Endothelial cell of umbilical vein (primary cell): ENCODE results near the gene MATK. TPM values are rescaled to one million over a fixed set of nuclear protein-coding genes. Genes with fewer than 3 reads are reported as not detected.

Source experiments
- BruUV-seq: library from RNA; stranded (reverse); fragments of 400-500 nt; replicated peaks from 2 replicates; lab custom pipeline; 2021; lab: Mats Ljungman, UMichigan
- CTCF ChIA-PET: fragments of 300-600, 350-600 bp; sonication (Branson Sonifier 250); formaldehyde crosslinking; loops from one replicate; lab custom pipeline; 2021; ENCODE audit warnings: antibody characterized with exemption, inconsistent platforms; lab: Charles Lee
- POLR2A ChIA-PET: fragments of 300-600, 350-600 bp; sonication (Branson Sonifier 250); formaldehyde crosslinking; loops from one replicate; lab custom pipeline; 2021; ENCODE audit warnings: antibody characterized with exemption, inconsistent platforms; lab: Charles Lee
- DNase-seq: peaks from one replicate; pipeline ENCODE4 v3.0.0-alpha.2; 2011; ENCODE audit warnings: low read depth, low spot score
- FAIRE-seq: peaks from 2 replicates; lab custom pipeline; 2011; peaks lifted over from hg19 to GRCh38; lab: Jason Lieb, UNC
- H2AFZ ChIP-seq: 2 replicates; pipeline ENCODE4 v1.6.0; 2012; ENCODE audit warnings: low read depth, low read length, control low read depth, inconsistent platforms
- H3K27ac ChIP-seq: 2 replicates; pipeline ENCODE4 v1.5.1; 2011; ENCODE audit warnings: low read depth, mild to moderate bottlenecking, control low read depth, low read length, moderate library complexity; ENCODE audit not compliant: insufficient read depth
- H3K27me3 ChIP-seq, 2 experiments: 2 replicates each; pipeline versions ENCODE4 v1.6.0 to v1.6.1; 2011; ENCODE audit warnings: low read length in 2 of 2, mixed read lengths in 1 of 2; ENCODE audit not compliant: control insufficient read depth in 2 of 2, insufficient read depth in 2 of 2
- H3K36me3 ChIP-seq, 2 experiments: 2 replicates in 1 of 2; 3 replicates in 1 of 2; pipeline ENCODE4 v1.5.1; 2011; ENCODE audit warnings: low read length in 2 of 2, mild to moderate bottlenecking in 1 of 2, moderate library complexity in 1 of 2; ENCODE audit not compliant: control insufficient read depth in 2 of 2, insufficient read depth in 2 of 2; ENCODE audit errors: extremely low read depth in 1 of 2
- H3K4me1 ChIP-seq: 3 replicates; pipeline ENCODE4 v1.5.1; 2011; ENCODE audit warnings: mild to moderate bottlenecking, low read length; ENCODE audit not compliant: control insufficient read depth, insufficient read depth; ENCODE audit errors: extremely low read depth
- H3K4me2 ChIP-seq: 2 replicates; pipeline ENCODE4 v1.6.1; 2011; ENCODE audit warnings: low read length, control low read depth, mixed read lengths; ENCODE audit not compliant: insufficient read depth
- H3K4me3 ChIP-seq, 3 experiments: fragments of 200-600 bp in 1 of 3; sonication (generic), shearing (Covaris generic) in 1 of 3; replicated peaks in 1 of 3; 2 replicates each; pipeline ENCODE4 v1.5.1; 2011 to 2016; ENCODE audit warnings: control low read depth in 3 of 3, low read length in 3 of 3, mild to moderate bottlenecking in 2 of 3, inconsistent platforms in 1 of 3, low read depth in 1 of 3, moderate library complexity in 1 of 3; ENCODE audit not compliant: insufficient read depth in 1 of 3
- H3K79me2 ChIP-seq: 2 replicates; pipeline ENCODE4 v1.6.0; 2012; ENCODE audit warnings: low read length, inconsistent platforms; ENCODE audit not compliant: control insufficient read depth, insufficient read depth
- H3K9ac ChIP-seq: replicated peaks from 2 replicates; pipeline ENCODE3; 2011; ENCODE audit warnings: low read length, control low read depth; ENCODE audit not compliant: insufficient read depth; ENCODE audit errors: extremely low read depth
- H3K9me1 ChIP-seq: replicated peaks from 3 replicates; pipeline ENCODE4 v1.6.0; 2011; ENCODE audit warnings: mild to moderate bottlenecking, low read length; ENCODE audit not compliant: control insufficient read depth, insufficient read depth; ENCODE audit errors: extremely low read depth
- H3K9me3 ChIP-seq: replicated peaks from 2 replicates; pipeline ENCODE4 v1.5.1; 2012; ENCODE audit warnings: low read length, inconsistent platforms; ENCODE audit not compliant: control insufficient read depth, insufficient read depth
- H4K20me1 ChIP-seq: replicated peaks from 2 replicates; pipeline ENCODE3; 2011; ENCODE audit warnings: mild to moderate bottlenecking, low read length; ENCODE audit not compliant: control insufficient read depth, insufficient read depth; ENCODE audit errors: extremely low read depth
- CTCF ChIP-seq, 2 donors: IDR thresholded peaks; 1 replicate in 1 of 2; 2 replicates in 1 of 2; pipeline ENCODE4 v1.5.1; 2011; ENCODE audit warnings: low read length in 2 of 2, mild to moderate bottlenecking in 2 of 2, moderate library complexity in 2 of 2, control low read depth in 1 of 2, inconsistent platforms in 1 of 2, low read depth in 1 of 2; ENCODE audit not compliant: insufficient read depth in 1 of 2; ENCODE audit errors: extremely low read depth in 1 of 2
- EZH2 ChIP-seq: IDR thresholded peaks from 2 replicates; pipeline ENCODE4 v1.6.1; 2012; ENCODE audit warnings: borderline replicate concordance, low read depth, mild to moderate bottlenecking, moderate library complexity, low read length, inconsistent platforms; ENCODE audit not compliant: severe bottlenecking
- FOS ChIP-seq: IDR thresholded peaks from 2 replicates; pipeline ENCODE4 v1.6.1; 2011; ENCODE audit warnings: mild to moderate bottlenecking, low read length, moderate library complexity, borderline replicate concordance; ENCODE audit not compliant: insufficient read depth
- GATA2 ChIP-seq: IDR thresholded peaks from 2 replicates; pipeline ENCODE4 v1.7.0; 2011; ENCODE audit warnings: low read depth, mild to moderate bottlenecking, moderate library complexity, mixed read lengths, low read length; ENCODE audit not compliant: insufficient read length, insufficient read depth
- JUN ChIP-seq: IDR thresholded peaks from 2 replicates; pipeline ENCODE4 v1.6.1; 2011; ENCODE audit warnings: borderline replicate concordance, low read depth; ENCODE audit not compliant: insufficient read length, insufficient read depth
- MAX ChIP-seq: IDR thresholded peaks from 2 replicates; pipeline ENCODE4 v1.6.1; 2011; ENCODE audit not compliant: insufficient read depth, insufficient read length
- MYC ChIP-seq: IDR thresholded peaks from one replicate; pipeline ENCODE4 v1.6.1; 2011; ENCODE audit warnings: mild to moderate bottlenecking, low read depth, low read length
- POLR2A ChIP-seq: IDR thresholded peaks from 2 replicates; pipeline ENCODE4 v1.6.1; 2012; ENCODE audit warnings: low read depth, mild to moderate bottlenecking, control low read depth, low read length
- POLR2AphosphoS5 ChIP-seq: IDR thresholded peaks from 2 replicates; pipeline ENCODE4 v1.6.1; 2012; ENCODE audit warnings: low read depth, mild to moderate bottlenecking, control low read depth, low read length, moderate library complexity; ENCODE audit not compliant: insufficient read depth
- dilution Hi-C: fragments of 300-500 bp; cut with MboI; formaldehyde crosslinking; loops from one replicate; pipeline ENCODE4 v1.15.0; 2019; ENCODE audit warnings: low sequenced_read_pairs; ENCODE audit not compliant: extremely low pct_ligation_motif_present
- intact Hi-C: fragments of 100-400 bp; cut with micrococcal nuclease; formaldehyde crosslinking; loops from one replicate; pipeline ENCODE4 v1.10.0; 2022
- polyA plus RNA-seq, 4 experiments: library from polyadenylated mRNA; depleted of rRNA in 3 of 4; stranded (reverse) in 3 of 4; unstranded in 1 of 4; fragments of >200 nt; gene quantifications; 2 replicates each; pipeline versions ENCODE4 v1.2.1 to v1.2.3, GENCODE V29; 2011 to 2012; ENCODE audit warnings: missing spikeins in 1 of 4
- total RNA-seq: library from RNA; stranded (reverse); gene quantifications from 2 replicates; pipeline ENCODE4 v1.2.3, GENCODE V29; 2021

Gene MATK
- total and polyA plus RNA-seq, 2 donors (not counting 3 experiments of a cell fraction or from before 2014, with no cell fraction given) = not detected

- intact Hi-C loops = no loop called here
- FAIRE-seq = no peak
- CTCF ChIA-PET = interaction anchor here (3.8 kb wide), 1 partner anchor 8 kb away, joined by 22 read pairs; no protein-coding TSS in a partner anchor
Observed at GRCh38 chr19:3813473-3814392, 27.6 kb upstream of the MATK start.

GRCh38 chr19:3810708-3811355 lies 24.7 kb upstream of the MATK start:
- Histone ChIP-seq H3K4me1 (no peaks in the 10 kb centered on the region), H3K36me3 (no peaks in the 10 kb centered on the region), H3K4me2 (no peak overlapping the region), H3K27me3 (no peaks in the 10 kb centered on the region), H3K27ac (no peak overlapping the region), H3K9me3 (no peaks in the 10 kb centered on the region), H4K20me1 (no peaks in the 10 kb centered on the region), H2AFZ (no peak overlapping the region), H3K79me2 (no peaks in the 10 kb centered on the region), H3K4me3 (no peak overlapping the region), H3K9ac (no peak overlapping the region), H3K9me1 (no peaks in the 10 kb centered on the region)
- FAIRE-seq = no peak
- TF ChIP-seq CTCF (IDR thresholded peaks at IDR 0.05; ENCODE audit: extremely low read depth in 1 of 2, insufficient read depth in 1 of 2, low read depth in 1 of 2, low read length in 2 of 2) = no peak
- no peak for TF ChIP-seq JUN
- TF ChIP-seq EZH2 = no peak
- TF ChIP-seq POLR2A = no peak
- no peak for TF ChIP-seq FOS
- TF ChIP-seq MYC = no peak
- no peak for TF ChIP-seq POLR2AphosphoS5
- TF ChIP-seq MAX = no peak
- no peak for TF ChIP-seq GATA2
- no peak for DNase-seq
- dilution Hi-C loops = no loop called here
- CTCF ChIA-PET = interaction anchor here (3.8 kb wide), 1 partner anchor 11 kb away, joined by 22 read pairs; no protein-coding TSS in a partner anchor
- no TSS peak for BruUV-seq
- intact Hi-C loops = no loop called here
- POLR2A ChIA-PET = no interaction called here

More at GRCh38 chr19:3813473-3814392, 27.6 kb upstream of the MATK start:
- no peaks in the 10 kb centered on the region for H3K4me1 ChIP-seq
- H3K27ac ChIP-seq = no peak overlapping the region
- no peak overlapping the region for H2AFZ ChIP-seq
- H3K27me3 ChIP-seq = no peaks in the 10 kb centered on the region
- H3K4me2 ChIP-seq = no peak overlapping the region
- H3K9me1 ChIP-seq = no peaks in the 10 kb centered on the region
- H3K9me3 ChIP-seq = no peaks in the 10 kb centered on the region
- H4K20me1 ChIP-seq = no peaks in the 10 kb centered on the region
- H3K4me3 ChIP-seq = no peak overlapping the region
- H3K36me3 ChIP-seq = no peaks in the 10 kb centered on the region
- POLR2A ChIA-PET = no interaction called here
- no peak for DNase-seq
- dilution Hi-C loops = no loop called here
- TF ChIP-seq MAX (no peak), POLR2AphosphoS5 (no peak), GATA2 (no peak), JUN (no peak), EZH2 (no peak)
- H3K9ac ChIP-seq = no peak overlapping the region
- H3K79me2 ChIP-seq = no peaks in the 10 kb centered on the region
- no TSS peak for BruUV-seq
